NCI-H524 (cell line): ENCODE measurements around the gene SMARCD3.

ENCODE experiments used
- DNase-seq, 2 experiments: peaks; one replicate each; lab custom pipeline; 2025; lab: John Stamatoyannopoulos, UW

SMARCD3 gene

GRCh38 chr7:151247611-151248345 is 716 bp downstream of the SMARCD3 start:
- DNase-seq = peak; percentile 31 to 38

- peak in 1 of 2 experiments; percentile 55 for DNase-seq
Observed at GRCh38 chr7:151246851-151247580, 1.5 kb downstream of the SMARCD3 start.

GRCh38 chr7:151246102-151246850 is 2.2 kb downstream of the SMARCD3 start:
- peak in 1 of 2 experiments; percentile 38 for DNase-seq

- DNase-seq = peak; percentile 21 to 65
Observed at GRCh38 chr7:151245360-151246101, 3.0 kb downstream of the SMARCD3 start.

- DNase-seq = no peak
Observed at GRCh38 chr7:151244841-151245346, 3.6 kb downstream of the SMARCD3 start.

DNA sequence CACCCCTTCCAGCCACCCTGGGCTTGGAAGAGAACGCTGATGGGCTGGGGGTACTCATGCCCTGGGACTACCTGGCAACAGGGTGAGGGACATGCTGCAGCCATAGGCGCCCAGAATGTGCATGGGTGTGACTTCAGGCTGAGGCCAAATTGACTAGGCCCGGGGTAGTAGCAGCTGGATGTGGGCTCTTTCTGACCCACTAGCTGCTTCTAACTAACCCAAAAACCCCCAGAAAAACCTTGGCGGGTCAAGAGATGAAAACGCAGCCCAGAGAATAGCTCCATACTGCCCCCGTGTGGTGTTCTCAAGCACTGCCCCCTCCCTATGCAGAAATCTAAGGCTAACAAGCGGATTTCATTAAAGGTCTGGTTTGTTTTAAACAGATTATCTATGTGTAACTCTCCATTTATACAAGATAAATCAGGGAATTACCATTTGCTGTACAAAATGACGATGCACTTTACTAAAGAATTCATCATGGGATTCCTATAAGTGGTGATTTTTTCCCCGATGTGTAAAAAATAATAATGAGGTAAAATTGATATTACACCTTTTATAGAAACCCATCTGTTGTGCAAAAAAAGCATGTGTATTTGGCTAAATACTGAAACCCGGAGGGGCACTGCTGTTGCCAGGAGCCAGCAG is 4.2 kb downstream of the SMARCD3 start:
- DNase-seq = peak; percentile 31 to 38

- DNase-seq = peak; percentile 42 to 75
Observed at GRCh38 chr7:151243408-151244195, 4.9 kb downstream of the SMARCD3 start.

DNA sequence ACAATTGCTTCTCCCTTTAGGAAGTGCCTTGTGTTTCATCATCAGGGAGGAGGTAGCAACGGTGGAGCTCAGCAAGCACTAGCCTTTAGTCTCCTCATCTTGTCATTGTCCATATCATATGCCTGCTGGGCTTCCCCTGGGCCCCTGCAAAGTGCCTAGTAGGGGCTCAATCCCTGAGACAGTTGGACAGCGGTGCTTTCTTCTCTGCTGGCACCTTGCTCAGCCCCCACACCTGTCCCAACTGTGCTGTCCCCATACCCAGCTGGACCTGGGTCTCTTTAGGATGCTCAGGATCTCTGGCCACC is 5.5 kb downstream of the SMARCD3 start:
- no peak for DNase-seq

DNA sequence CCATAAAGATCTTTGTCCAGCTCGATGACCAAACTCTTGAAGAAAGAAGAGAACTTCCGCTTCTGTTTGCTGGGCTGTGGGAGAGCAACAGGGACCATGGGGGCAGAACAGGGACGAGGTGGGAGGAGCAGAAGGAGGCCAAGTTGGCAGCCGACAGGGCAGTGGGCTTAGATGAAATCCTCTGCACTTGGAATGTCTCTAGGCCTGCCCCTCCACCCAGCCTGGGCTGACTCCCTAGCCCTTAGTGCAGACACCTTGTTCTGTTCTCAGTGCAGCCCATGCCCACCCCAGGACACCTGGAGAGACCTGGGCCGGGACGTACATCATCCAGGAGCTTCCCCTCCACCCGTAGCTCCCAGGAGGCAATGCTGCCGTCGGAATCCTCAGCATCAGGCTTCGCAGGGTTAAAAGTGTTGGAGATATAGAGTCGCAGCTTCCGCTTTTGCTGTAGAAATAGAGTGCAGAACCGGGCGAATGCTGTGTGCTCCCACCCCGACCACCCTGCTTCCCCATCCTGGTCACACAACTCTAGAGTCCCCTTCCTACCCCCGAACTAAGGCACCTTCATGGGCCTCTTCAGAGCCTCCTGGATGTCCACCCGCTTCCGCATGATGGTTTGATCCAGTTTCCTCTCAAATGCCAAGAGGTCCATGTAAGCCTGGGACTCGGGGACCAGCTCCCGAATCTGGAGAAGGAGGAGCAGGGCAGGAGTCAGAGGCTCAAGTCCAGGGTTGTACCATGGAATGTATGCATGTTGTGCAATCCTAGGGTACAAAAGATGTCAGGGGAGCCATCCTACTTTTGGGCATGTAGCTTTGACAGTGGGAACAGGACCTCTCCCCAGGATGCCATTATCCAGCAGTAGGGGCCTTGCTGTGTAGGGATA is 6.1 kb downstream of the SMARCD3 start:
- no peak for DNase-seq

GRCh38 chr7:151241755-151242096 is 6.8 kb downstream of the SMARCD3 start:
- no peak for DNase-seq

DNA sequence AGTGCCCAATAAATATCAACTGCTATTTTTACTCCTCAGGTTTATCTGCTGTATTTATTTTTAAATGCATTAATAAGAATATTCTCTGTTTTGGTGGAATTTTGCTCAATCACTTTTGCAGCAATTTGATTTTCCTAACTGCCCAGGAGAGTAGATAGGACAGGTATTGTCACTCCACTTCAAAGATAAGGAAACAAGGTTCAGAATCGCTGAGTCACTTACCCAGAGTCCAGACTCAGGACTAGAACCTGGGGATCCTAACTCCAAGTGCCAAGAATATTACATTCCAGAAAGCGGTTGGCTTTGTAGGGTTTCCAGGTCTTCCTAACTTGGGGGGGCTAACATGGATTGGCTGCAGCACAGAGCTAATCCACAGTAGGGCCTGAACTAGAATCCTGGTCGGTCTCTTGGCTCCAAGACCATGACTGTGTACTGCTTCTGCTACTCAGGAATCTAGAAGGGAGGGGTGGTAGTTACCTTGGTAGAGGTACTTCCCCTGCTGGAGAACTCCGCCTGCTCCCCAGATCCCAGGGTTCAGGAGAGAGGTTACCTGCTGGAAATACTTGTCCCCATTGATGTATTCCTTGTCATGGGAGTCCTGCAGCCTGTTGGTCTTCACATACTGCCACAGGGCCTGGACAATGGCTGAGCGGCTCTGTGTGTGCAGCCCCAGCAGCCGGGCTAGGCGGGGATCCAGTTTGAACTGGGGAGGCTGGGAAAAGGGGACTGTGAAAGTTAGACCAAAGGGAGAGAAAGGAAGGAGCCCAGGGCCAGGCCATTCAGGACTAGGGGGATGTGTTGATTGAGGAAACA is 7.3 kb downstream of the SMARCD3 start:
- DNase-seq = no peak

DNA sequence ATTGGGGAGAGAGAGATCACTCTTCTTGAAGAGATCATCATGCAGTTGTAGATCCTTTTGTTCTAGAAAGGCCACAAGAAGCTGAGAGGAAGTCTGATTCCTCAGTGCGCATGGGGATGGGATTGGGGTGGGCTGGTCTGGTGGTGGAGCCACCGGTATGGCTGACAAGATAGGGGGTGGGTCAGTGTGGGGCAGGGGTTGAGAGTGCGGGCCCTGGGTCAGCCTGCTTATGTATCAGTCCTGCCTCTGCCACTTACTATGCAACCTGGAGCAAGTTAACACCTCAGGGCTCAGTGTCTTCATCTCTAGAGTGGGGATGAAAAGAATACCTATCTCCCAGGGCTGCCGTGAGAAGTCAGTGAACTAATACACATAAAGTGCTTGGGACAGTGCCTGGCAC is 8.0 kb downstream of the SMARCD3 start:
- DNase-seq = no peak

DNA sequence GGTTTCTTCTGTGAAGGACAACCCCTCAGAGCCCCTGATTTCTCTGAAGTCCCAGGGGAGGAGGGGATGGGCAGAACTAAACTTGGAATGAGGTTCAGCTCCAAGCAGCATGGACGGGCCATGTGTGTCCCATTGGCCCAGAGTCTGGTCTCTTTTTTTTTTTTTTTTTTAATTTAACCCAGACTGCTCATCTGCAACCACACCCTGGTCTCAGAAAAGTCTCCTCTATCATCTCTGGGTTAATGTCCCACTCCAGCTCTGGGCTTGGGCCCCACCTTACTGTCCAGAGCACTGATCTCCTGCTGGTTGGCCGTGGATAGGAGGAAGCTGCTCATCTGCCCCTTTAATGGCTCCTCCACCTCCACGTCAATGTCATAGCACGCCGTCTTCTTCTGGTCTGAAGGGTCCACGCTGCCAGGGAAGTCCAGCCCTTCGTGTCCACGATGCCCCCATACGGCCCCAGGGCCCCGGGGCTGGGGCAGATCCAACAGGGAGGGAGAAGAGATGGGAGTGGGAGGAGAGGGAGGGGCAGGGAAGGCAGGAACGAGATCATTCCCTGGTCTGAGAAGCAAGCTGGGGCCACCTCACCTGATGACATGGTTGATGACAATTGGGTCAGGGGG is 8.5 kb downstream of the SMARCD3 start:
- no peak for DNase-seq

- no peak for DNase-seq
Observed at GRCh38 chr7:151238924-151239836, 9.3 kb downstream of the SMARCD3 start.

DNA sequence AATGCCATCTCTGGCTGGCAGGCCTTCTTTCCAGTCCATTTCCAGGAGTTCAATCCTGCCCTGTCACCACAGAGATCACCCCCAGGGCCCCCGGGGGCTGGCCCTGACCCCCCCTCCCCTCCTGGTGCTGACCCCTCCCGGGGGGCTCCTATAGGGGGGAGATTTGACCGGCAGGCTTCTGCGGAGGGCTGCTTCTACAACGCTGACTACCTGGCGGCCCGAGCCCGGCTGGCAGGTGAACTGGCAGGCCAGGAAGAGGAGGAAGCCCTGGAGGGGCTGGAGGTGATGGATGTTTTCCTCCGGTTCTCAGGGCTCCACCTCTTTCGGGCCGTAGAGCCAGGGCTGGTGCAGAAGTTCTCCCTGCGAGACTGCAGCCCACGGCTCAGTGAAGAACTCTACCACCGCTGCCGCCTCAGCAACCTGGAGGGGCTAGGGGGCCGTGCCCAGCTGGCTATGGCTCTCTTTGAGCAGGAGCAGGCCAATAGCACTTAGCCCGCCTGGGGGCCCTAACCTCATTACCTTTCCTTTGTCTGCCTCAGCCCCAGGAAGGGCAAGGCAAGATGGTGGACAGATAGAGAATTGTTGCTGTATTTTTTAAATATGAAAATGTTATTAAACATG is 10.2 kb downstream of the SMARCD3 start:
- DNase-seq = no peak

DNA sequence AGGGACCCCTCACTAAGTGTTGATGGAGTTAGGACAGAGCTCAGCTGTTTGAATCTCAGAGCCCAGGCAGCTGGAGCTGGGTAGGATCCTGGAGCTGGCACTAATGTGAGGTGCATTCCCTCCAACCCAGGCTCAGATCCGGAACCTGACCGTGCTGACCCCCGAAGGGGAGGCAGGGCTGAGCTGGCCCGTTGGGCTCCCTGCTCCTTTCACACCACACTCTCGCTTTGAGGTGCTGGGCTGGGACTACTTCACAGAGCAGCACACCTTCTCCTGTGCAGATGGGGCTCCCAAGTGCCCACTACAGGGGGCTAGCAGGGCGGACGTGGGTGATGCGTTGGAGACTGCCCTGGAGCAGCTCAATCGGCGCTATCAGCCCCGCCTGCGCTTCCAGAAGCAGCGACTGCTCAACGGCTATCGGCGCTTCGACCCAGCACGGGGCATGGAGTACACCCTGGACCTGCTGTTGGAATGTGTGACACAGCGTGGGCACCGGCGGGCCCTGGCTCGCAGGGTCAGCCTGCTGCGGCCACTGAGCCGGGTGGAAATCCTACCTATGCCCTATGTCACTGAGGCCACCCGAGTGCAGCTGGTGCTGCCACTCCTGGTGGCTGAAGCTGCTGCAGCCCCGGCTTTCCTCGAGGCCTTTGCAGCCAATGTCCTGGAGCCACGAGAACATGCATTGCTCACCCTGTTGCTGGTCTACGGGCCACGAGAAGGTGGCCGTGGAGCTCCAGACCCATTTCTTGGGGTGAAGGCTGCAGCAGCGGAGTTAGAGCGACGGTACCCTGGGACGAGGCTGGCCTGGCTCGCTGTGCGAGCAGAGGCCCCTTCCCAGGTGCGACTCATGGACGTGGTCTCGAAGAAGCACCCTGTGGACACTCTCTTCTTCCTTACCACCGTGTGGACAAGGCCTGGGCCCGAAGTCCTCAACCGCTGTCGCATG is 11.0 kb downstream of the SMARCD3 start:
- DNase-seq = no peak
